Stimulated activated CD8-positive, alpha-beta memory T cell treated with anti-CD3 and anti-CD28 coated beads, Interleukin-4, amount 100 ng/mL, for 48 hours (primary cell): ENCODE results near the gene EPAS1.

Experiments used
- DNase-seq: peaks from one replicate; pipeline ENCODE4 v3.0.0-alpha.2; 2020

The EPAS1 gene

GRCh38 chr2:46365913-46366667 lies 68.9 kb downstream of the EPAS1 start:
- no peak for DNase-seq

GRCh38 chr2:46366668-46367052 lies 69.5 kb downstream of the EPAS1 start:
- no peak for DNase-seq

DNA sequence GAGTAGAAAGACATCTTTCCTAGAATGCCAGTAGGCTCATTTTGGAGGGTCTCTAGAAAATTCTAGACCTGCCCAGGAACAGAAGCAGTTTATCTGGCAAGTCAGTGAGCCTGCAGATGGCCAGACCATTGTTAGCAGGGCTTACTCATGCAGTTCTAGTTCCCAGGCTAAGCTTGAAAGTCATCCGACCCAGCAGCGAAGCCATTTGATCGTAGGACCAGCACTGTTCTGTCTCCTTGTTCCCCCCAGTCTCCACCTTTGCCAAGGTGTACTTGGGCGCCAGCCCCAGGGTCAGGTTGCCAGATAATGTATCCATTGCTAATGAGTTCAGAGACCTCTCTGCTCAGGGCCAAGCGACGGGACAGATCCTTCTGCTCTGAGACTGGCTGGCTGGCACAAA lies 70.1 kb downstream of the EPAS1 start:
- no peak for DNase-seq

DNA sequence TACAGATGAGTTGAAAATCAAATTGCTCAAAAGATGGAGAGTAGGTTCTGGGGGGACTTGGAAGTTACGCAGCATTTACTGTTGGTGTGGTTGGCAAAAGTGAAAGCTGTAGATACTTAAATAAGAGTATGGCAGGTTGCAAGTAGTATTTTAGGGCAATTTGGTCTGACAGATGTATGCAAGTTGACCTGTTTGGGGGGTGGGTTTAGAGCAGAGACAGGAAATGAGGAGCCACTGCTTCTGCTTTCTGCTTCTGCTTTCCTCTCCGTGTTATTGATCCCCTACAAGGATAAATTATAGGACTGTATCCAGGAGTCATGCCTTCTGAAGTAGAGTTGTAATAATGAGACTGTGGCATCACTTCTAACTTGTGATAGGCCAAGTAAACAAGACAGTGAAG lies 71.2 kb downstream of the EPAS1 start:
- DNase-seq = no peak

- no peak for DNase-seq
Observed at GRCh38 chr2:46369783-46370182, 72.6 kb downstream of the EPAS1 start.

- DNase-seq = no peak
Observed at GRCh38 chr2:46371854-46372253, 74.6 kb downstream of the EPAS1 start.

DNA sequence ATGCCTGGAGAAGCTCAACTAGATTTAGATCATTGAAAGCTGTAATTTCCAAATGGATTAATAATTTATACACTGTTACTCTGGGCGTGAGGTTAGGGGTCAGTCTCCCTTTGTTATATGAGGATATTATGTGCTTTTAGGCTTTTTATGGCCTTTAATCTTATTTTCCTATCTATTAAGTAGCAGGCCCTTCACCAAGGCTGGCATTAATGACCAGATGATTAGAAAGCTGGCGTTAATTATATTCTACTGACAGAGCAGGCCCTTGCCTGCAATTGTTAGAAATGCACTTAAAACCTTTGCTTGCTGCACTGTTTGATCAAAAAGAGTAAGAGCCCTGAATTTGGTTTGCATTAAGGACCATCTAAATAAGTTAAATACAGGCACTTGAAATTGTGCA lies 75.3 kb downstream of the EPAS1 start:
- DNase-seq = no peak

DNA sequence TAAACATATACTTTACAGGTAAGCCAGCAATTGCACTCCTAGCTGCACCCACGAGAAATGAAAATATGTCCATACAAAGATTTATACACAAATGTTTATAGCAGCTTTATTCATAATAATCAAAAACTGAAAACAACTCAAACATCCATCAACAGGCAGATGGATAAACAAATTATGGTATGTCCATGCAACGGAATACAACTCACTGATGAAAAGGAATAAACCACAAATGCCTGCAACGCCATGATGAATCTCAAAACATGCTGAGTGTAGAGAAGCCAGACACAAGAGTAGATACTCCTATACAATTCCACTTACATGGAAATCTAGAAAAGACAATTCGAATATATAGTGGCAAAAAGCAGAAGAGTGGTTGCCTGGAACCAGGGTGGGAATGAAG lies 76.0 kb downstream of the EPAS1 start:
- DNase-seq = no peak

DNA sequence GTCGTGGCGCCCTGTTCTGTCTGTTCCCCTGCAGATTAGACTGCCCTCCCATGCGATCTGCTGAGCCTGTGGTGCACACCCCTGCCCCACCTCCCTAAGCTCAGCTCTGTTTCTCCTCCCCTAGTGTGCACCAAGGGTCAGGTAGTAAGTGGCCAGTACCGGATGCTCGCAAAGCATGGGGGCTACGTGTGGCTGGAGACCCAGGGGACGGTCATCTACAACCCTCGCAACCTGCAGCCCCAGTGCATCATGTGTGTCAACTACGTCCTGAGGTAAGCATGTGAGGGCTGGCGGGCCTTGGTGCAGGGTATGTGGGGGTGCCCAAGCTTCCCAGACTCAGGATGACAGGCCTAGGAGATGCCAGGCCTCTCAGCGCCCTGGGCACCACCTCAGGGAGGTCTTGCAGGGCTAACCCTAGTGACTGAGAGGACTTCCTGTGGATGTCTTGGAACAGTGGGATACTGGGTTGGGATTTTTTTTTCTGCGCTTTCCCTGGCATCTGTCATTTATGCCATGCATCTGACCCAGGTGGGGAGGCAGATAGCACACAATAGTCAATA lies 78.4 kb downstream of the EPAS1 start:
- DNase-seq = peak; percentile 10

- peak; percentile 8 for DNase-seq
Observed at GRCh38 chr2:46376586-46376985, 79.4 kb downstream of the EPAS1 start.

DNA sequence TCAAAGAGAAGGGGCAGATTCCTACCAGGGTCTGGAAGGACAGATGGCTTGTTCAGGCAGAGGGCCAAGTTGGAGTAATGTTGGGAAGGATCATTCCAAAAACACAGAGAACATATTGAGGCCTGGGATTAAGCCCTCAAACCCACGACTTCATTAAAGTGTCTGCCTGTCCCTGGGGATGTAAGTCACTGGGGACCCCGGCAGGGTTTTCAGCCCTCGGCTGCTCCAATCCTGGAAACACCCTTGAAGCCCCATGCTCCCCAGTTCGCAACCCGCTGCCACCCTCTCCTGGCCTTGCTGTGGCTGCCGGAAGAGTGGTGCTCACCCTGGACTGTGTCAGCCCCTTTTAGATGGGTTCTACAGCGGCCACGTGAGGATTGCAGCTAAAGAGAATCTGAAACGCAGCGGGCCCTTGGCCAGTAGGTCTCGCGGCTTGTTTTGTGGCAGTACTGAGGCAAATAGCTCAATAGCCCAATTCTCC lies 79.9 kb downstream of the EPAS1 start:
- peak; percentile 19 for DNase-seq

DNA sequence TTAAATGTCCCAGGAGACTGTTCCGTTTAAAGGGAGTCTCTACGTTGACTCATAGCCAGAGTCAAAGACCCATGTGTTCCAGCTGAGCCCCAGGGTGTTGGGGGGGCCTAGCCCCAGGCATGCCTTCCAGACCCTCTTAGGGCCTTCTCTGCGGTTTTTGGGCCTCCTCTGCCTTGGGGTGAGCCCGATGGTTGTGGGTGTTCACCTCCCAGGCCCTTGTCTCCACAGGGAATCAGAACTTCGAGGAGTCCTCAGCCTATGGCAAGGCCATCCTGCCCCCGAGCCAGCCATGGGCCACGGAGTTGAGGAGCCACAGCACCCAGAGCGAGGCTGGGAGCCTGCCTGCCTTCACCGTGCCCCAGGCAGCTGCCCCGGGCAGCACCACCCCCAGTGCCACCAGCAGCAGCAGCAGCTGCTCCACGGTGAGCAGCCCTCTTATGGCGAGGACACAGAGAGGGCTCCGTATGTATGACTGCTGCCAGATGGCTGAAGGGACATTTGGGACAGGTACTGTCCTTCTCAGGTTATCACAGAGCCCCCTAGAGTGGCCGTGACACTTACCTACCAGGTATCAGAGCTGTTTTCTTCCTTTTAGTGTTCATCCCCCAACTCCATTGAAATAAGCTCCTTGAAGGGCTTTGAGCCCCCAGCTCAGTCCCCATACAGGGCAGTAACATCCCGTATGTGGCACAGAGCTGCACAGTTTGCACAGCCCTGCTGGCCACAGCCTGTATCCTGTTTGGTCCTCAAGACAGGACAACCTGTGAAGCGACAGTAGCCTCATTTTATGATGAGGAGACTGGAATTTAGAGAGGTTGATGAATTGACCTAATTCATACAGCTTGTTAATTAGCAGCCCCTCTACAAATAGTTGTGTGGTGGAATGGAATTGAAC lies 80.7 kb downstream of the EPAS1 start:
- DNase-seq = peak; percentile 12

DNA sequence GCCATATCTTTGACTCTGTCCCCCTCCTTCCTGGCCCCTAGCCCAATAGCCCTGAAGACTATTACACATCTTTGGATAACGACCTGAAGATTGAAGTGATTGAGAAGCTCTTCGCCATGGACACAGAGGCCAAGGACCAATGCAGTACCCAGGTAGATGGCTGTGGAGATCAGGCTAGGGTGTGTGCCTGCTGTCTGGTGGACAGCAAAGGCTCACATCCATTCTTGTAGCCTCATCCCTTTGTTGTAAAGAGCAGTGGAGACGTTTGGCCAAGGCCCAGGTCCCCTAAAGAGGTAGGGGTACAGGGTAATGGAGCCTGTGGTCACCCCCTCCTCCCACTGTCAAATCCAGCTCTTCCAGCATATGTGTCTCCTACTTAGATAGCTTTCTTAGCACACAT lies 81.4 kb downstream of the EPAS1 start:
- DNase-seq = no peak

GRCh38 chr2:46379213-46380037 lies 82.2 kb downstream of the EPAS1 start:
- DNase-seq = no peak

GRCh38 chr2:46380038-46380940 lies 83.1 kb downstream of the EPAS1 start:
- DNase-seq = peak; percentile 10

GRCh38 chr2:46381263-46381849 lies 84.1 kb downstream of the EPAS1 start:
- peak; percentile 19 for DNase-seq

DNA sequence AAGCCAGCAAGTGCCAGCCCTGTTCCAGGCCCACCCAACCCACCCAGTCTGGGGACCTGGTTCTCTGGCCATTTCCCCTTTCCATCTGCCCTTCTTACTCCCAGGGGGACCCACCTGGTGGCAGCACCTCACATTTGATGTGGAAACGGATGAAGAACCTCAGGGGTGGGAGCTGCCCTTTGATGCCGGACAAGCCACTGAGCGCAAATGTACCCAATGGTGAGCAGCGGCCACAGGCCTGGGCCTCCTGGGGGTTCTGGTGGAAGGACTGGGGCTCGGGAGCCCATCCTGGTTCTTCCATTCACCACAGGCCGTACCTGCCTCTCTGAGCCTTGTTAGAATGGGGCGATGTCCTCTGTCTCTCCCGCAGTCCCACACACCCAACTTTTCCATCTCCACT lies 84.7 kb downstream of the EPAS1 start:
- DNase-seq = peak; percentile 10

DNA sequence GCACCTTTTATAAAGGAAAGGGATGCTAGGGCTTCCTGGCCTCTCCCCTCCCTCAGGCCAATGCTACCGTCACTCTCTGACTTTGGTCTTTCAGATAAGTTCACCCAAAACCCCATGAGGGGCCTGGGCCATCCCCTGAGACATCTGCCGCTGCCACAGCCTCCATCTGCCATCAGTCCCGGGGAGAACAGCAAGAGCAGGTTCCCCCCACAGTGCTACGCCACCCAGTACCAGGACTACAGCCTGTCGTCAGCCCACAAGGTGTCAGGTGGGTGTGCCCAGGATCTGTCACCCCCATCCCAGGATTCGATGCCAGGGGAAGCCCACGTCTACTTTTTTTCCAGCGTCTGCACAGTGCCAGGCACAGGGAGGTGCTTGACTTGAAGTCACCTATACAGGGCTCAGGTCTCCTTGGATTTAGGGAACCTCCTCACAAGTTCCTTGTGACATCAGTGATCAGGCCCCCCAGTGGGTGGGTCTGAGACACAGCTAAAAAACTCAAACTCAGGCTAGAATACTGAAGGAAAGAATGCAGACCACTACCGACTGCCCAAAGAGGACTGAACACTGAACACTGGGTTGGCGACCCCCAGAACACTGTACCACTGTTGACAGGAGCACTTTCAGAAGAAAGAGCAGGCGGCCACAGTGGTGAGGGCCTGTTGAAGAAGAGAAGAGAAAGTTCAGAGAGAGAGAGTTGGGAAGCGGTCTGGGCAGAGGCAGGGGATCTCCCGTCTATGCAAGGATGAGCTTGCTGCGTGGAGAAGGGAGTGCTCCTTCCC lies 85.3 kb downstream of the EPAS1 start:
- DNase-seq = peak; percentile 11

DNA sequence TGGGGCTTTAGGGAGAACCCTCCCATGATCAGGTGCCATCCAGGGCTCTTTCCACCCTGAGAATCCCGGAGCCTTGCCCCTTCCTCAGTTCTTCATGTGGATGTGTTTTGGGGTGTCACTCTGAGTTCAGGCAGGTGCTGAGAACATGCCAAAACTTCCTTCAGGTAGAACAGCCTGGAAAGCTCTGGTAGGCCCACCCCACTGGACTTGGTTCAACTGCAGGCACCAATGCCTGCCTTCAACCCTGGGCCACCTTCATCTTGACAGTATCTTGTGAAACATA lies 85.8 kb downstream of the EPAS1 start:
- DNase-seq = peak; percentile 14

GRCh38 chr2:46383784-46384456 lies 86.7 kb downstream of the EPAS1 start:
- DNase-seq = peak; percentile 13
